Osteoblast (primary cell): ENCODE results near the gene MGAM2. TPM values are rescaled to one million over a fixed set of nuclear protein-coding genes. Genes with fewer than 3 reads are reported as not detected.

ENCODE experiments used
- DNase-seq: peaks from one replicate; pipeline ENCODE4 v3.0.0; 2011; ENCODE audit warnings: low spot score, mixed read lengths; ENCODE audit not compliant: insufficient read length; ENCODE audit errors: missing footprints
- H2AFZ ChIP-seq: 2 replicates; pipeline ENCODE4 v1.6.0; 2011; ENCODE audit warnings: mild to moderate bottlenecking, low read length
- H3K27ac ChIP-seq: 2 replicates; pipeline ENCODE4 v1.5.1; 2011; ENCODE audit warnings: mild to moderate bottlenecking, low read depth, low read length, moderate library complexity
- H3K27me3 ChIP-seq: 2 replicates; pipeline ENCODE4 v1.6.0; 2012; ENCODE audit warnings: mild to moderate bottlenecking, control low read depth, inconsistent platforms, low read length, moderate library complexity; ENCODE audit not compliant: insufficient read depth
- H3K36me3 ChIP-seq: 2 replicates; pipeline ENCODE4 v1.5.1; 2011; ENCODE audit warnings: mild to moderate bottlenecking, low read length, control low read depth, moderate library complexity; ENCODE audit not compliant: insufficient read depth
- H3K4me1 ChIP-seq: 2 replicates; pipeline ENCODE4 v1.5.1; 2011; ENCODE audit warnings: mild to moderate bottlenecking, low read length, control low read depth, moderate library complexity; ENCODE audit not compliant: insufficient read depth
- H3K4me2 ChIP-seq: 2 replicates; pipeline ENCODE4 v1.6.0; 2011; ENCODE audit warnings: mild to moderate bottlenecking, low read length; ENCODE audit not compliant: insufficient read depth
- H3K4me3 ChIP-seq: fragments of 200-600 bp; sonication (generic); 3 replicates; pipeline ENCODE4 v1.5.1; 2012; ENCODE audit warnings: mild to moderate bottlenecking, low read length, inconsistent platforms; ENCODE audit not compliant: insufficient read depth
- H3K79me2 ChIP-seq: 2 replicates; pipeline ENCODE4 v1.6.0; 2012; ENCODE audit warnings: mild to moderate bottlenecking, low read length, control low read depth, inconsistent platforms; ENCODE audit not compliant: insufficient read depth
- H3K9me3 ChIP-seq: 2 replicates; pipeline ENCODE4 v1.5.1; 2011; ENCODE audit warnings: low read depth, low read length, control low read depth
- H4K20me1 ChIP-seq: 2 replicates; pipeline ENCODE4 v1.6.0; 2012; ENCODE audit warnings: mild to moderate bottlenecking, low read length, control low read depth; ENCODE audit not compliant: insufficient read depth
- total RNA-seq: library from RNA; depleted of rRNA; stranded (reverse); fragments of >200 nt; gene quantifications from 2 replicates; pipeline ENCODE4 v1.2.3, GENCODE V29; 2012
- TF ChIP-seq, protein P1 (sequence below): IDR thresholded peaks from 2 replicates; pipeline ENCODE4 v1.5.1; 2011; ENCODE audit warnings: mild to moderate bottlenecking, low read depth, low read length, moderate library complexity; ENCODE audit errors: extremely low read depth

Gene MGAM2
- total RNA-seq, 1 donor = not detected

DNA sequence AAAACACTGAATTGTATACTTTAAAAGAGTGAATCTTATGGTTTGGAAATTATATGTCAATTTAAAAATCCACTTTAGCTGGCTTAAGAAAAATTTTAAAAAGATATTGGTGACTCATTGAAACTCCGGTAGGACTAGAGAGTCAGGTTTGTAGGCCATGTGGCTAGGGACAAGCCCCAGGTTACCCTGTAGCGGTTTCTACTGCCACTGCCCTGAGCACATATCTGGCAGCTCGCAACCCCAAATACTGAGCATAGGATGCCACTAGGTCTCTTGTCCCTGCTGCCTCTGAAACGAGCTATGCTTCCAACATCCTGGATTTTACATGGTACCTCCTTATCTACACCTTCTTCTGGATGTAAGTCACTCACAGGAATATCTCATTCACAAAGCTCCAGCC is 1.4 kb upstream of the MGAM2 start:
- H3K4me1 ChIP-seq = no peaks in the 10 kb centered on the region
- DNase-seq = no peak
- peaks cover 4% of the 10 kb centered on the region for H3K27me3 ChIP-seq
- no peaks in the 10 kb centered on the region for H3K9me3 ChIP-seq
- H3K36me3 ChIP-seq = no peaks in the 10 kb centered on the region
- no peaks in the 10 kb centered on the region for H3K79me2 ChIP-seq
- no peak overlapping the region for H3K4me3 ChIP-seq
- TF ChIP-seq, protein P1, sequence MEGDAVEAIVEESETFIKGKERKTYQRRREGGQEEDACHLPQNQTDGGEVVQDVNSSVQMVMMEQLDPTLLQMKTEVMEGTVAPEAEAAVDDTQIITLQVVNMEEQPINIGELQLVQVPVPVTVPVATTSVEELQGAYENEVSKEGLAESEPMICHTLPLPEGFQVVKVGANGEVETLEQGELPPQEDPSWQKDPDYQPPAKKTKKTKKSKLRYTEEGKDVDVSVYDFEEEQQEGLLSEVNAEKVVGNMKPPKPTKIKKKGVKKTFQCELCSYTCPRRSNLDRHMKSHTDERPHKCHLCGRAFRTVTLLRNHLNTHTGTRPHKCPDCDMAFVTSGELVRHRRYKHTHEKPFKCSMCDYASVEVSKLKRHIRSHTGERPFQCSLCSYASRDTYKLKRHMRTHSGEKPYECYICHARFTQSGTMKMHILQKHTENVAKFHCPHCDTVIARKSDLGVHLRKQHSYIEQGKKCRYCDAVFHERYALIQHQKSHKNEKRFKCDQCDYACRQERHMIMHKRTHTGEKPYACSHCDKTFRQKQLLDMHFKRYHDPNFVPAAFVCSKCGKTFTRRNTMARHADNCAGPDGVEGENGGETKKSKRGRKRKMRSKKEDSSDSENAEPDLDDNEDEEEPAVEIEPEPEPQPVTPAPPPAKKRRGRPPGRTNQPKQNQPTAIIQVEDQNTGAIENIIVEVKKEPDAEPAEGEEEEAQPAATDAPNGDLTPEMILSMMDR = no peak
- no peak overlapping the region for H3K27ac ChIP-seq
- no peaks in the 10 kb centered on the region for H4K20me1 ChIP-seq
- no peak overlapping the region for H2AFZ ChIP-seq
- H3K4me2 ChIP-seq = no peak overlapping the region

DNA sequence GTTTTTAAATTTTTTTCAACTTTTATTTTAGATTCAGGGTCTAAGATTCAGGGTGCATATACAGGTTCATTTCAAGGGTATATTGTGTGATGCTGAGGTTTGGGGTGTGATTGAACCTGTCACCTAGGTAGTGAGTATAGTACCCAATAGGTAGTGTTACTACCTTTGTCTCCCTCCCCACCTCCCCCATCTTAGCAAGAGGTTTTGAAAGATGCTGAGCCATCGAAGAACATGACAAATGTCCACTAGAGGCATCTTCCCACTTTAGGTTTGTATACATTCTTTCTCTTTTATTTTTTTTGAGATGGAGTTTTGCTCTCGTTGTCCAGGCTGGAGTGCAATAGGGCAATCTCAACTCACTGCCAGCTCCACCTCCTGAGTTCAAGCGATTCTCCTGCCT is 880 bp upstream of the MGAM2 start:
- TF ChIP-seq, protein P1 = no peak
- no peaks in the 10 kb centered on the region for H3K36me3 ChIP-seq
- H3K4me1 ChIP-seq = no peaks in the 10 kb centered on the region

DNA sequence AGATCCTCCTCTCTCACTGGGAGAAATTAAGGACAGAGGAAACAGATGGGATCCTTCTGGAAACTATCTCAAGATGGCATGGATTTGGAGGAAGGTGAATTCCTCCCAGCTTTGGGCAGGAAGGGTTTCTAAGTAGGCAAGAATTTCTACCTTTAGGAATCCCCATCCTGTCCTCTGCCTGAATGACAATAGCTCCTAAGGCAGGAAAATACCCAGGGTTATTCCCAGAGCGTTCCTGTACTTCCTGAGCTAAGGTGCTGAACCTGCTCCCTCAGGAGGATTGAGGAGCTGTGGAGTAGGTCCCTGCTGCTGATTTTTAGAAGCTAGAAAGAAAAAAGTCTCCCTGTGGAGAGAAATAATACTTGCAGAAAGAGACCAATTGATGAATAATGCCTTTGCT is 568 bp downstream of the MGAM2 start:
- TF ChIP-seq, protein P1 = no peak
- peaks cover 4% of the 10 kb centered on the region for H3K27me3 ChIP-seq

More for the DNA sequence above, 880 bp upstream of the MGAM2 start:
- Histone ChIP-seq H2AFZ (no peak overlapping the region), H3K9me3 (no peaks in the 10 kb centered on the region), H4K20me1 (no peaks in the 10 kb centered on the region), H3K27ac (no peak overlapping the region), H3K79me2 (no peaks in the 10 kb centered on the region), H3K4me2 (no peak overlapping the region), H3K4me3 (no peak overlapping the region), H3K27me3 (peaks cover 4% of the 10 kb centered on the region)
- no peak for DNase-seq

GRCh38 chr7:142114207-142114606 is 2.7 kb downstream of the MGAM2 start:
- no peaks in the 10 kb centered on the region for H3K36me3 ChIP-seq
- DNase-seq = no peak
- H3K27ac ChIP-seq = no peak overlapping the region
- H4K20me1 ChIP-seq = no peaks in the 10 kb centered on the region
- H3K9me3 ChIP-seq = no peaks in the 10 kb centered on the region
- H2AFZ ChIP-seq = no peak overlapping the region
- TF ChIP-seq, protein P1 = no peak
- H3K4me1 ChIP-seq = no peaks in the 10 kb centered on the region
- H3K4me2 ChIP-seq = no peak overlapping the region
- H3K79me2 ChIP-seq = no peaks in the 10 kb centered on the region
- H3K4me3 ChIP-seq = no peak overlapping the region
- H3K27me3 ChIP-seq = peaks cover 4% of the 10 kb centered on the region

More for the DNA sequence above, 568 bp downstream of the MGAM2 start:
- H3K27ac ChIP-seq = no peak overlapping the region
- no peaks in the 10 kb centered on the region for H4K20me1 ChIP-seq
- H3K9me3 ChIP-seq = no peaks in the 10 kb centered on the region
- no peaks in the 10 kb centered on the region for H3K4me1 ChIP-seq
- DNase-seq = peak; percentile 41
- no peak overlapping the region for H3K4me3 ChIP-seq
- no peaks in the 10 kb centered on the region for H3K79me2 ChIP-seq
- H3K4me2 ChIP-seq = no peak overlapping the region
- H3K36me3 ChIP-seq = no peaks in the 10 kb centered on the region
- no peak overlapping the region for H2AFZ ChIP-seq
